ENCODE measurements around the gene FMNL2.

Gene FMNL2

GRCh38 chr2:152513029-152513428 is 178.1 kb downstream of the FMNL2 start:
- TF ChIP-seq ESRRG (CRISPR knock-in tag; IDR thresholded peaks at IDR 0.05) = no peak
- TF ChIP-seq ZFP30 (CRISPR knock-in tag; IDR thresholded peaks at IDR 0.05) = no peak
- no peak for TF ChIP-seq POU6F1 (CRISPR knock-in tag; IDR thresholded peaks at IDR 0.05; ENCODE audit: borderline replicate concordance, low read depth)
- no peak for TF ChIP-seq CREB5 (CRISPR knock-in tag; IDR thresholded peaks at IDR 0.05; ENCODE audit: low read depth)
- no peak for TF ChIP-seq ZNF565 (CRISPR knock-in tag; conservative IDR thresholded peaks at IDR 0.05; ENCODE audit: low read depth)
- no peak for TF ChIP-seq OSR1 (CRISPR knock-in tag; IDR thresholded peaks at IDR 0.05)
- peak; percentile 24; the same call in 2 of the 3 replicates for ATAC-seq

GRCh38 chr2:152513681-152514080 is 178.7 kb downstream of the FMNL2 start:
- TF ChIP-seq ZNF70 (CRISPR knock-in tag; IDR thresholded peaks at IDR 0.05) (no peak), GLIS3 (CRISPR knock-in tag; IDR thresholded peaks at IDR 0.05) (no peak), POU6F1 (CRISPR knock-in tag; IDR thresholded peaks at IDR 0.05; ENCODE audit: borderline replicate concordance, low read depth) (no peak), BACH2 (CRISPR knock-in tag; IDR thresholded peaks at IDR 0.05; ENCODE audit: borderline replicate concordance) (no peak), ISL1 (CRISPR knock-in tag; IDR thresholded peaks at IDR 0.05) (peak; percentile 81), TCF4 (CRISPR knock-in tag; IDR thresholded peaks at IDR 0.05; ENCODE audit: borderline replicate concordance) (no peak)
- peak; percentile 75 for ATAC-seq

- TF ChIP-seq ZFP30 (CRISPR knock-in tag; IDR thresholded peaks at IDR 0.05) (no peak), BACH2 (CRISPR knock-in tag; IDR thresholded peaks at IDR 0.05; ENCODE audit: borderline replicate concordance) (no peak), TSHZ2 (CRISPR knock-in tag; IDR thresholded peaks at IDR 0.05) (no peak), ESRRG (CRISPR knock-in tag; IDR thresholded peaks at IDR 0.05) (no peak), ZNF8 (CRISPR knock-in tag; IDR thresholded peaks at IDR 0.05) (no peak), CREB5 (CRISPR knock-in tag; IDR thresholded peaks at IDR 0.05; ENCODE audit: low read depth) (no peak)
- no peak for ATAC-seq
Measured at GRCh38 chr2:152518034-152518433, 183.1 kb downstream of the FMNL2 start.

- ATAC-seq = no peak
- TF ChIP-seq ESRRG (CRISPR knock-in tag; IDR thresholded peaks at IDR 0.05) = no peak
- no peak for TF ChIP-seq ZNF8 (CRISPR knock-in tag; IDR thresholded peaks at IDR 0.05)
- TF ChIP-seq ZFP3 (CRISPR knock-in tag; IDR thresholded peaks at IDR 0.05) = no peak
- TF ChIP-seq CSRNP3 (CRISPR knock-in tag; IDR thresholded peaks at IDR 0.05) = no peak
- no peak for TF ChIP-seq ISL1 (CRISPR knock-in tag; IDR thresholded peaks at IDR 0.05)
- no peak for TF ChIP-seq TCF4 (CRISPR knock-in tag; IDR thresholded peaks at IDR 0.05; ENCODE audit: borderline replicate concordance)
- TF ChIP-seq GLIS3 (CRISPR knock-in tag; IDR thresholded peaks at IDR 0.05) = no peak
- no peak for TF ChIP-seq PATZ1 (CRISPR knock-in tag; IDR thresholded peaks at IDR 0.05; ENCODE audit: borderline replicate concordance)
- no peak for TF ChIP-seq CREB5 (CRISPR knock-in tag; IDR thresholded peaks at IDR 0.05; ENCODE audit: low read depth)
- no peak for TF ChIP-seq TOX (CRISPR knock-in tag; IDR thresholded peaks at IDR 0.05; ENCODE audit: borderline replicate concordance)
- no peak for TF ChIP-seq BACH2 (CRISPR knock-in tag; IDR thresholded peaks at IDR 0.05; ENCODE audit: borderline replicate concordance)
Measured at GRCh38 chr2:152518641-152519580, 183.9 kb downstream of the FMNL2 start.
